ENCODE results near the gene LY86. TPM values are rescaled to one million over a fixed set of nuclear protein-coding genes. Genes with fewer than 3 reads are reported as not detected.
"Not testable (repeated sequence)": the region's sequence is repeated elsewhere in the genome, so short reads cannot be mapped to it uniquely, and the experiment has no call there.

Gene LY86
- total RNA-seq, 1 experiment from 2014 or later = not detected

GRCh38 chr6:6654599-6655575 is 66.4 kb downstream of the LY86 start:
- no peak for DNase-seq (ENCODE audit: low read depth)

- DNase-seq (ENCODE audit: low read depth) = no peak
Observed at GRCh38 chr6:6655805-6656251, 67.3 kb downstream of the LY86 start.

- DNase-seq (ENCODE audit: low read depth) = no peak
Observed at GRCh38 chr6:6656287-6656686, 67.8 kb downstream of the LY86 start.

GRCh38 chr6:6657085-6657819 is 68.7 kb downstream of the LY86 start:
- DNase-seq (ENCODE audit: low read depth) = peak; percentile 42

GRCh38 chr6:6657820-6658217 is 69.3 kb downstream of the LY86 start:
- no peak for DNase-seq (ENCODE audit: low read depth)

GRCh38 chr6:6659600-6660327 is 71.2 kb downstream of the LY86 start:
- no peak for DNase-seq (ENCODE audit: low read depth)

GRCh38 chr6:6660339-6661045 is 72.0 kb downstream of the LY86 start:
- DNase-seq (ENCODE audit: low read depth) = no peak

- no peak for DNase-seq (ENCODE audit: low read depth)
Observed at GRCh38 chr6:6661191-6661590, 72.7 kb downstream of the LY86 start.

GRCh38 chr6:6661684-6662083 is 73.2 kb downstream of the LY86 start:
- no peak for DNase-seq (ENCODE audit: low read depth)

GRCh38 chr6:6663421-6664135 is 75.1 kb downstream of the LY86 start:
- DNase-seq (ENCODE audit: low read depth) = no peak

- no peak for DNase-seq (ENCODE audit: low read depth)
Observed at GRCh38 chr6:6665555-6666243, 77.2 kb downstream of the LY86 start.

- DNase-seq (ENCODE audit: low read depth) = not testable (repeated sequence)
Observed at GRCh38 chr6:6670150-6670549, 81.6 kb downstream of the LY86 start.

GRCh38 chr6:6674872-6675271 is 86.4 kb downstream of the LY86 start:
- DNase-seq (ENCODE audit: low read depth) = no peak

- peak; percentile 77 for DNase-seq (ENCODE audit: low read depth)
Observed at GRCh38 chr6:6676910-6677441, 88.5 kb downstream of the LY86 start.

GRCh38 chr6:6678185-6678671 is 89.7 kb downstream of the LY86 start:
- DNase-seq (ENCODE audit: low read depth) = peak; percentile 77

- DNase-seq (ENCODE audit: low read depth) = no peak
Observed at GRCh38 chr6:6678811-6679210, 90.3 kb downstream of the LY86 start.

- DNase-seq (ENCODE audit: low read depth) = no peak
Observed at GRCh38 chr6:6679633-6680032, 91.1 kb downstream of the LY86 start.

- DNase-seq (ENCODE audit: low read depth) = no peak
Observed at GRCh38 chr6:6680526-6680925, 92.0 kb downstream of the LY86 start.

- DNase-seq (ENCODE audit: low read depth) = no peak
Observed at GRCh38 chr6:6681075-6681849, 92.7 kb downstream of the LY86 start.
